GM18517 (cell line): Measurements from ENCODE around the gene TLE1.
"Not testable (repeated sequence)": the region's sequence is repeated elsewhere in the genome, so short reads cannot be mapped to it uniquely, and the experiment has no call there.

ENCODE experiments used
- ATAC-seq: cut with Tn5 transposase; IDR thresholded peaks from one replicate; pipeline ENCODE4 v1.9.1; 2021; ENCODE audit warnings: mild to moderate bottlenecking, moderate library complexity; ENCODE audit not compliant: unreplicated experiment

Gene TLE1

GRCh38 chr9:81602887-81603680 lies 86.3 kb downstream of the TLE1 start:
- no peak for ATAC-seq

DNA sequence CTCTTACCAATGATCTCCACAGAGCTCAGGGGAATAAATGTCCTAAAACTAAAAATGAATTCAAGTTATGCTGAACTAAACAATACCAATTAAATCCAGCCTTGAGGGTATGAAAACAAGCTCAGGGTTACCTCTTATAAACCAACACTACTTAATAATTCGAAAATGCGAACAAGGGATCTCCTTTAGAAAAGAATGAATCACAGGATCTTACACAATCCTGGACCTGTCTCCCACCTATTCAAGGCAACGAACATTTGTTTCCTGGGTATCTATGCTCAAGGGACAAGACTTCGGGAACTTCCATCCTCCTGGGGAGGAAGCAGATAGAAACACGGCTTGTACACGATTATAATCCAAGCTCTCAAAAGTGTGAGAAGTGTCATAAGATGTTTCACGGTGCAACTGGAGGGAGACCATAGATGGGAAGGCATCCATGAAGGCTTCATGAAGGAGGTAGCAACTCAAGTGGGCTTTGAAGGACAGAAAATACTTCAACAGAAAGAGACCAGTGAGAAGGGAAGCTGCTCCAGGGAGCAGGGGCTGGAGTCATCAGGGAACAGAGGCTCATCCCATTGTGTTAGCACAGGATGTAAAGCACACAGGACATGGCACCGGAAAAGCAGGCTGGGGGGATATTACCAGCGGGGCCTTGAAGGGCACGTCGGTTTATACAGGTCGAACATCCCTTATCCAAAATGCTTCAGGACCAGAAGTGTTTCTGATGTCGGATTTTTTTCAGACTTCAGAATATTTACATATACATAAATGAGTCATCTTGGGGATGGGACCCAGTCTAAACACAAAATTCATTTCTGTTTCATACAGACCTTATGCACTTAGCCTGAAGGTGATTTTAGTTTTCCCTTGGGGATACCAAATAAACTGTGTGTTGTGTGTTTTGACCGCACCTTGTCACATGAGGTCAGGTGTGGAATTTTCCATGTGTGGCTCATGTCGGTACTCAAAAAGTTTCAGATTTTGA lies 87.4 kb downstream of the TLE1 start:
- ATAC-seq: peak; percentile 48

DNA sequence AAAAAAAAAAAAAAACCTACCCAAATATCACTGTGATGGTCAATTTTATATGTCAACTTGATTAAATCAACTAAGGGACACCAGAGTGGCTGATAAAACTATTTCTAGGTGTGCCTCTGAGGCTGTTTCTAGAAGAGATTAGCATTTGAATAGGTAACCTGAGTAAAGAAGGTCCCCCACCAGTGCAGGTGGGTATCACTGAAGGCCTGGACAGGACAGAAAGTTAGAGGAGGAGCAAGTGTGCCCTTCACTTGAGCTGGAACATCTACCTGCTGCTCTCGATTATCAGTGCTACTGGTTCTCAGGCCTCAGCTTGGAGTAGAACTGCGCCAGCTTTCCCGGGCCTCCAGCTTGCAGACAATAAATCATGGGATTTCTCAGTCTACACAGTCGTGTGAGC lies 88.7 kb downstream of the TLE1 start:
- no peak for ATAC-seq

- ATAC-seq: no peak
Measured at GRCh38 chr9:81599837-81600236, 89.5 kb downstream of the TLE1 start.

GRCh38 chr9:81598811-81599210 lies 90.5 kb downstream of the TLE1 start:
- no peak for ATAC-seq

DNA sequence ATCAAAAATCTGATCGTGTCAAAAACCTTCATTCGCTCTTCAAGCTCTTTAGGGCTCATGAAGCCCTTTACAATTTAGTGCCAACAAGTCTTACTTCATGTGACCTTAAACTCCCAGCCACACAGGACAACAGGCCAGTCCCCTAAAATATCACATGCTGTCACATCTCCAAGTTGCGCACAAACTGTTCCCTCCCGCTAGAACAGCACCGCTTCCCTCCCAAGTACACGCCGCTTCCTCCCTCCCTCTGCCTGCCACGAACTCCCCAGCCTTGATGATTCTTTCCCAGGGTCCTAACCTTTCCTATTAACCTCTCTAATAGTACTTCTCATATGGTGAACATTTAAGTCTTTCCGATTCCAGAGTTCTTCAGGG lies 91.2 kb downstream of the TLE1 start:
- no peak for ATAC-seq

GRCh38 chr9:81597419-81598122 lies 91.8 kb downstream of the TLE1 start:
- ATAC-seq: no peak

- ATAC-seq: no peak
Measured at GRCh38 chr9:81596679-81597418, 92.5 kb downstream of the TLE1 start.

GRCh38 chr9:81595887-81596543 lies 93.3 kb downstream of the TLE1 start:
- no peak for ATAC-seq

- not testable (repeated sequence) for ATAC-seq
Measured at GRCh38 chr9:81595293-81595692, 94.1 kb downstream of the TLE1 start.

DNA sequence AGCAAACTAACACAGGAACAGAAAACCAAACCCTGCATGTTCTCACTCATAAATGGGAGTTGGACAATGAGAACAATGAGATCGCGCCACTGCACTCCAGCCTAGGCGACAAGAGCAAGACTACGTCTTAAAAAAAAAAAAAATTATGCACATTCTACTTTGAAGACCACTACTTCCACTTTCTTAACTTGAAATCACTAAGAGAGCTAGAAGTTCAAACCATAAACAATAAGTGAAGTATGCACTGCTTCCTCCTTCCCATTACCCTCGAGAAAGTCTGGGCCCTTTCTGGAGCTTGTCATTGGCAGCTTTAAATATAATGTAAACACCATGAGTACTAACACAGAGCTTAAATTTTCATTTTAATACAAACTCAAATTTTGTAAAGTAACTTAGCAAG lies 94.9 kb downstream of the TLE1 start:
- ATAC-seq: no peak

DNA sequence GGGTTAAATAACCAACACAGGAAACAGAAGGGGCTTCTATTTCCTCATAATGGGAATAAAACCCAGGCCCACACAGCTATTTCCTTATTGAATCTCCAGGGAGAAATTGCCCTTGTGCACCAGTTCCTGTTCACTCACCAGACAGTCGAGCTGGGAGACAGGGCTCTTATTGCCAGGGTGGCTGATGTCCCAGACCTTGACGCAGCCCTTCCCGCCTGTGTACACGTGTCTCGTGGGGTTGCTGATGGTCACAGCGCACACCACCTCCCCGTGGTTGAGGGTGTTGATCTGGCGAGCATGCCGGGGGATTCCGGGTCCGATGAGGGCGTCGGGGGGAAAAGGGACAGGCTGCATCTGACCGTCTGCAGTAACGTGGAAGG lies 96.5 kb downstream of the TLE1 start:
- ATAC-seq: no peak

- ATAC-seq: no peak
Measured at GRCh38 chr9:81591791-81592190, 97.6 kb downstream of the TLE1 start.

DNA sequence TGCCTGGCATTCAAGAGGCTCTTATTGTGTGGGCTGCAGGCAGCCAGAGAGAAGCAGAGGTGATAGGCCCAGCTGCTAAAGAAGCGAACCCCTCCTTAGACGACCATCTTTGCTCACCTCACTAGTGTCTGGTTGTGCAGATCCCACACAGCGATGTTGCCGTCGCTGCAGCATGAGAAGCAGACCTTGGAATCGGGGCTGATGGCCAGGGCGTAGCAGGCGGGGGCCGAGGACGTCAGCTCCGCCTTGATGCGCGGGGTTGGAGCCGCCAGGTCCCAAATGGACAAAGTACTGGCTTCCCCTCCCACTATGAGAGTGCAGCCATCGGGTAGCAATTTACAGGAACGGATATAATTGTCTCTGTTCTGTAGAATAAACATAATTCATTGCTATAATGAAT lies 98.7 kb downstream of the TLE1 start:
- ATAC-seq: no peak

DNA sequence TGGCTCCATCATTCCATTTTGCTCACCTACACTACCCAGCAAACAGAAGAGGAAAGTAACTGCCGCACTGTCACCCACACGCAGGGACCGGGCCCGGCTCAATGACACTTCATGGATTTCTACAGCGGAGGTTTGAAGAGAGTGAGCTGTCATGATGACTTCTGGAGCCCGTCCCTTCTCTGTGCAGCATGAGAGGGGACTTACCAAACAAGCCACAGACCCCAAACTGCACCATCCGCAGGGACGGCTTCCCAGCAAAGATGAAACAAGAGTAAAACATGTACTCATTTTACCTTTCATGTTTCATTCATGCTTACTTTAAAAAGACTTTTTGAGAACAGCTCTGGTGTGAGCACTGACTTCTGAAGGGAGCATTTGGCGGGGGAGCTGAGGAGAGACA lies 99.5 kb downstream of the TLE1 start:
- no peak for ATAC-seq

GRCh38 chr9:81589392-81589791 lies 100.0 kb downstream of the TLE1 start:
- no peak for ATAC-seq

GRCh38 chr9:81588148-81588871 lies 101.0 kb downstream of the TLE1 start:
- ATAC-seq: no peak

DNA sequence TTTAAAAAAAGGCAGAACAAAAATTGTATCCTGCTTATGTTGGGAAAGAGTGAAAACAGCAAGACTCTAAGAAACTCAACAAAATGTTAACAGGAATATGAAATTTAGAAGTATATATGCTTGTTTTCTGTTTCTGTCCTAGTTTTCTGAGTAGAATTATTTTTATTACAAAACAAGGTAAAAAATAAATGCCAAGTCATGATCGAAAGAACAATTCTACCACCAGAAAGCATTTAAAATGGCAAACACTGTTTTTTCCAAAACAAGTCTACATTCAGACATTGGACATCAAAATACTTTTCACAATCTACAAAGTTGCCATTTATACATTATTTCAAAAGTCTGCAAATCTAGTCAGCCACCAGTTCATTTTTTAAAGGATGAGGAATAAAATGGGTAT lies 102.6 kb downstream of the TLE1 start:
- ATAC-seq: no peak

DNA sequence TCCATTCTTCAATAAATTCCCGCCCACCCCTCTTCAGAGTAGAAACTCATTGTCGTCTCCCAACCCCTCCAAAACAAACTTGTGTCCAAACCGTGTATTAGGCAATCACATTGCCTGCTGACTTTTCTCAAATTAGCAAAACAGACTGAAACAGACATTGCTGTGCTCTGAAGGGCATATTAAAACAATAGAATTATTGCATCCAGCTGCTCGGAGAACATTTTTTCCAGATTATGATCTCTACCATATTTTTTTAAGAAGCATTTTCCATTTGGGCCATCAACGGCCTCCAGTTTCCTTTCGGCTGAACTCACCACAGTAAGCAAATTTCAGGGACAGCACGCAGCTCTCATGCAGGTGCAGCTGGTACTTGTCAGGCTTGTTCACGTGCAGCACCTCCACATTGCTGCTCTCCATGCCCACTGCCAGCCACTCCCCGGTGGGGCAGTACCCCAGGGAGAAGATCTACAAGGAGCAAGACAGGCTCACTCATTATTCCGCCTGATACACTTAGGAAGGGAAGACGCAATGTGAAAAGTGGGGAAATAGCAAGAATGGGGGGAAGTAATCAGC lies 104.1 kb downstream of the TLE1 start:
- ATAC-seq: no peak
